ENCODE data around the gene SLC5A6.
A peak's percentile ranks its signal among the peaks of the same experiment; 100 is the strongest.
"Not testable (repeated sequence)": the region's sequence is repeated elsewhere in the genome, so short reads cannot be mapped to it uniquely, and the experiment has no call there.

The SLC5A6 gene

DNA sequence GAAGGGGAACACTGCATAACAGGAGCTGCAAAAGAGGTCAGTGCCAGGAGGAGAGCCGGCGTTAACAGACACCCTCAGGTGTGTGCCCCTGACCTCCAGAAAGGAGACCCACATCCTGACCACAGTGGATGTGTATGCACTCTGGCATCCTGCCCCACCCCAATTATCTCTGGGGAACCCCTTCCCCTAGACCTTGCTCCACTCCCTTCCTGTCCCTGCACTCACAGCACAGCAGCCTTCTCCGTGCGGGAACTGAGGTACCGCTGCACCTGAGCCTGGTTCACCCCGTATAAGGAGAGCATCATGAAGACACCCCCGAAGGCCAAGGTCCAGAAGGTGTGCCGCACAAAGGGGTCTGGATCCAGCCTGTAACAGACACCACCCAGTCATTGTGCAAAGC, 7.5 kb downstream of the SLC5A6 start:
- DNase-seq, result no peak

DNA sequence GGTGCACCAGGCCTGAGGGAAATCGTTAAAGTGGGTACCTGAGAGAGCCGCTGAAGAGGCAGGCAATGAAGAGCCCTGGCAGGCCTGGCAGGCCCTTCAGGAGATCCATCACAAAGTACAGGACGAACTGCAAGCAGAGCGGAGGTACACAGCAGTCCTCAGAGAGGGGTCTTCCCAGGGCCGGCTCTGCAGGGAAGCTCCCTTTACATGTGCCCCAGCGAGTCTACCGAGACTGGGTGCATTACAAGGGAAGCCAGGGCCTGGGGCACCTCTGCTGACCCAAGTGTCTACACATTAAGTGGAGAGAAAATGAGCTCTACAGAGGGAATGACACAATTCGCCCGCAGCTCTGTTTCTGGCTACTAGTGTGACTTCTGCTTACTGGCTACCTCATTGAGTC, 8.3 kb downstream of the SLC5A6 start:
- peak in 1 of 2 donors; percentile 17 for DNase-seq

DNA sequence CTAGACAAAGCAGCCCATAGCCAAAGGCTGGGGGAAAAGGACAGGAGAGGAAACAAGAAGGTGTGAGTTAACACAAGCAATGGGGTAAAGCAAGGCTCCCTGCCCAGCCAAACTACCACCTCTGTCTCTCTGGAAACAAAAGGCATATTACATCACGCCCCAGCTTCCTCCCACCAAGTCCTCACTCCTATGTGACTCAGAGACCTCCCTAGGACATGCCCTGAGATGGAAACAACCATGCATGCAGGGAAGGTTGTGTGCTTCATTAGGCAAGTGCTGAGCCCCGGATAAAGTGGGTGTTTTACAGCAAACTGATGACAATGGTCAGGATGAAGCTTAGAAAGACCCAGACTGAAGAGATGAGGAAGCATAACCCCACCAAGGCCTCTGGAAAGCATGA, 9.2 kb downstream of the SLC5A6 start:
- peak; percentile 88 to 95 for DNase-seq

GRCh38 chr2:27201675-27202074, 10.4 kb downstream of the SLC5A6 start:
- DNase-seq, result no peak

DNA sequence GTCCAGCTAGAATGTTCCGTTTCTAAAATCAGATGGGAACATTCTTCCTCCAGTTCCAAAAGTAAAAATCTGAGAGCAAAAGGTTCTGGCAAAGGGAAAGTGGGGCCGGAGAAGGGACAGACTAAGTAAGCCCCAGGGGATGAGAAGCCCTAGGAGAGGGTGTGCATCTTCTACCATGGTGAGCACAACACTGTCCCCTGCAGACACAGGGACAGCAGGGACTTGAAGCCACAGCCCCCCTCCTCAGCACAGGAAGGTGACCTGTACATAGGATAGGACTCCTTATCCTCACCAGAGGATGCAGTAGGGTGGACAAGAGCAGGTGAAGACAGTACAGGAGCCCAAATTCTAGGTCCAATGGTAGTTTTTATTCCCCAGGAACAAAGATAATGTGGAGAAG, 12.8 kb downstream of the SLC5A6 start:
- no peak for DNase-seq

DNA sequence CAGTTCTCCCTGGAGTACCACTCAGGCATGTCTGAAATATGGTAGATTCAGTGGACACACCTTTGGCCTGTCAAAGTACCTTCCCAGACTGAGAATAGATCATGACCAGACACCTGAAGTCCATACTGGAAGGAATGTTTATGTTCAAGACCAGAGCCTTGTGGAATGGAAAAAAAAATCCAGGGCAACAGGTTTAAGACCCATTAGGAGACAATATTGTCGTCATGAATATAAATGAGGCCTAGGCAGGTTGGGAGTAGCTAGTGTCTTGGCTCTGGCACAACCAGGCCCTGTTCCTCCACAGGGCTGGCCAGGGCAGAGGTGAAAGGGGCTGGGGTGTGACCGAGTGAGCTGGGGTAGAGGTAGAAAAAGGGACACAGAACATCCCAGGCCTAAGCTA, 13.4 kb downstream of the SLC5A6 start:
- DNase-seq, result no peak

GRCh38 chr2:27198068-27198467, 14.0 kb downstream of the SLC5A6 start:
- DNase-seq, result not testable (repeated sequence)

DNA sequence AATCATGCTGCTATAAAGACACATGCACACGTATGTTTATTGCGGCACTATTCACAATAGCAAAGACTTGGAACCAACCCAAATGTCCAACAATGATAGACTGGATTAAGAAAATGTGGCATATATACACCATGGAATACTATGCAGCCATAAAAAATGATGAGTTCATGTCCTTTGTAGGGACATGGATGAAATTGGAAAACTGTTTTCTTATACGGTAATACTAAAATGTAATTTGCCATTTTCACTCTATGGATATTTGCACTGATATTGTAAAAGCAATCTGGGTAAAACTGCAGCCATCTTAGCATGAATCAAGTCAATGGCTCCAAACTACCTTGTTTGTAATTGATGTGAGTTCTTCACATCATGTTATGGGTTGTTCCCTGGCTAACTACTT, 16.3 kb downstream of the SLC5A6 start:
- not testable (repeated sequence) for DNase-seq

GRCh38 chr2:27194538-27195354, 17.3 kb downstream of the SLC5A6 start:
- no peak for DNase-seq

DNA sequence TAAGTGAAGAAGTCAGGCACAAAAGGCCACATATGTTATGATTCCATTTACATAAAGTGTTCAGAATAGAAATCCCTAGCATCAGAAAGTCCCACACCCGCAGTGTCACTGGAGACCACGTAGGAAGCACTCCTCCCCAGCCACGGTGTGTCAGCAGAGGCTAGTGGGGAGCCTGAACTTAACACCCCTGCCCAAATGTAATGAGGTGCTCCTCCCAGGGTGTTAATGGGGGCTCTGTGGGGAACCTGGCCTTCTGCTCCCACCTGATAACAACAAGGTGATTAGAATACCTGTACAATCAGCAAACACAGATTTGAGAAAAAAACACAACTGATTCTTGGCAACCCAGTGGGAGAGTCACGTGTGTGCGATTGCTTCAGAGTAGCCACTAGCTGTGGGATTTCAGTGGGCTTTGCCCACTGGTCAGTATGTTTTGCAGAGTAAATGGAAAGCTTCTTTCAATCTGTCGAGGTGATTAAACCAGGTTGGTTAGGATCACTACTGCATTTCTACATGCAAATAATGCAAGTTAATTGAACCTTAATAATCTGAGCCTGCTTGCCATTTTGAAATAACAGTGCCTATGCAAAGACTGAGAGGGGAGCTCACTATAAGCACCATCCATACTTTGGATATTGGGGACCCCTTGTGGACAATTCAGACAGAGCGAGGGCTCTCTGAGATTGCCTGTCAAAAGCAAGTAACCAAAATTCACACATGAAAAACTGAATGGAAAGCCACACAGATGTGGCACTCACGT, 20.8 kb downstream of the SLC5A6 start:
- peak; percentile 82 to 84 for DNase-seq

- no peak for DNase-seq
These were observed 22.1 kb downstream of the SLC5A6 start for GRCh38 chr2:27189989-27190388.

DNA sequence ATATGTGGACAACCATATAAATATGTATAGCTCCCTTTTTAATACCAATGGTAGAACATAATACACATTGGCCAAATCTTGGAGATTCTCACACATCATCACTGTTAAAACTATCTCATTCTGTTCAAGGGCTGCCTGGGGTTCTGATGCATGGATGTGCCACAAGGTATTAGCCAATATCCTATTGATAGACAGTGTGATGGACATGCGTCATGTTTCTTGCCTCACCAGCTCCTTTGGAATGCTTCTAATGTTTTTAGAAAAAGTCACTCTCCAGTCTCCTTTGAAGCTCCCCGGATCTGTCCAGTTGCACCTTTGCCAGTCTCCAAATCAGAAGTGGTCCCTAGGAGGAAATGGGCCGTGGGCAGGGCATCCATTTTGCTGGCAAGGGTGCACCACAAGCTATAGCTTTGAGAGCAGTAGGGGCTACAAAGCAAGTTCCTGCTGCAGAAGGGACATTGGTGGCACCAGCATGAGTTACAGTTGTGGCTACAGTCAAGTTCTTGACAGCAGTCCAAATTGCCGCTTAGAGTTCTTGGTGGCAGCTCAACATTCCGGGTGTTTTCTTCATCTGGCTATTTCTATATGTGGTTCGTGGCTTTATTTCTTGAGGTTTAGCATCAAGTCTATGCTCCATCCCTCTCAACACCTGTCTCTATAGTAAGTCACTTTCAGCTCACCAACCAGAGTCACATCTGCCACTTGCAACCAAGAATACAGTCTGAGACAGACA, 25.3 kb downstream of the SLC5A6 start:
- no peak for DNase-seq

GRCh38 chr2:27185331-27186026, 26.6 kb downstream of the SLC5A6 start:
- peak; percentile 93 to 95 for DNase-seq

DNA sequence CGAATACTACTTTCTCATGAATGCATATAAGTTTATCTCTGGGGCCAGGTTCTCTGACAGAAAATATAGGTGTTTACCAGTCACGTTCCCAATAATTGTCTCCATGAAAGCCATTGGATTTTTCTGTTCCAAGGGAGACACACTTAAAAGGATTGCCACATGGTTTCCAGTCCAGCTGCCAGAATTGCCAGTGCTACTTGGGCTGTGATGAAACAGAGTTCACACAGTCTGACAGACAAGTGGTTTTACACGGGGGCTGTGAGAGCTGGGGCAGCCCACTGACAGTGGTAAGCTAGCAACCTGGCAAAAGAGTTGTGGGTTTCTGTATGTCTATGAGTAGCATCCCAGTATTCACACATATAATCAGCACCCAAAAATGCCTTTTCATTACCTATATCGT, 28.0 kb downstream of the SLC5A6 start:
- DNase-seq, result peak in 1 of 2 donors; percentile 9

- no peak for DNase-seq
These were observed 29.7 kb downstream of the SLC5A6 start for GRCh38 chr2:27182346-27182745.

DNA sequence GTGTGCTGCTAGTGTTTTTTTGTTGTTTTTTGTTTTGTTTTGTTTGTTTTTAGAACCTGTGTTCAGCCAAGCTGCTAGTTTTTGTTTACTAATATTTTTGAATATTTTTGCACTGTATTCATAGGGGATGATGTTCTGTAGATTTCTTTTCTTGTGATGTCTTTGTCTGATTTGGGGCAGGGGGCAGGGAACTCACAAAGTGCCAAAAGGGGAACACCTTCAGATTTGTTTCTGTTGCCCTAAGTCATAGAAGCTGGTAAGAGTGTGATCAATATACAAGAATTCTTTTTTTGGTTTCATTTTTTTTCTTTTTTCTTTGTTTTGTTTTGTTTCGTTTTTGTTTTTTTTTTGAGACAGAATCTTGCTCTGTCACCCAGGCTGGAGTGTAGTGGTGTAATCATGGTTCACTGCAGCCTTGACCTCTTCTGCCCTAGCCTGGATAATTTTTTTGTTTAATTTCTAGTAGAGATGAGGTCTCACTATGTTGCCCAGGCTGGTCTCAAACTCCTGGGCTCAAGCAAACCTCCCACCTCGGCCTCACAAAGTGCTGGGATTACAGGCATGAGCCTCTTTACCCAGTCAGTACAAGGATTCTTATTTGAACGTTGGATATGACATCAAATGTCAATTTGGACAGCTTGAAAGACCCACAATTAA, 32.6 kb downstream of the SLC5A6 start:
- DNase-seq, result no peak

- DNase-seq, result no peak
These were observed 33.6 kb downstream of the SLC5A6 start for GRCh38 chr2:27178469-27178868.

DNA sequence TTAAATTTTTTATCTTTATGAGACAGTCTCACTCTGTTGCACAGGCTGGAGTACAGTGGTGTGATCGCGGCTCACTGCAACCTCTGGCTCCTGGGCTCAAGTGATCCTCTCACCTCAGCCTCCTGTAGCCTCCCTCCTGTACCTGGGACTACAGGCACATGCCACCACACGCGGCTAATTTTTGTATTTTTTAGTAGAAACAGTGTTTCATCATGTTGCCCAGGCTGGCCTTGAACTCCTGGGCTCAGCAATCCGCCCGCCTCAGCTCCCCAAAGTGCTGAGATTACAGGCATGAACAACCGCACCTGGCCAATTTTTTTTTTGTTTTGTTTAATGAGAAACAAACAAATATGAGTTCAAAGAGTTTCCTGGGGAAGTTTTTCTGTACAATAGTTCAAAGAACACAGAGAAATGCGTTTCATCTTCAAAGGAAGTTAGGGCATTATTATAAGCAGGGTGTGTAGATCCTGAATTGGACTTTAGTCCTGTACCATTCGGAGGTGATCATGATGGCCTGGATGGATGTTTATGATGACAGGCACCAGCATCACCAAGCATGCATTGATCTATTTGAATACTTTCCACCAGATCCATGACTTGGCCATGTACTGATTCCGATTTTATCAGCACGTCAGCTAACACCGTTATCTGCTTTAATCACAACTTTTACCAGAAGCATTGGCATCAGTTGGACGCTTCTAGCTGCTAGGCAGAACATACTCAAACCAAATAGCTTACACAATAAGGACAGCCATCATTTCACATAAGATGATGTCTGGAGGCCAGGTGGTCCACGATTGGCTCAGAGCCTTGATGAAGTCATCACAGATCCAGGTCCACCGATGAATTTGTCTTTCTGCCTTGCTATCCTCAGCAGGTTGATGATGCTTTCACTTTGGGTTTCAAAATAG, 34.4 kb downstream of the SLC5A6 start:
- no peak for DNase-seq

DNA sequence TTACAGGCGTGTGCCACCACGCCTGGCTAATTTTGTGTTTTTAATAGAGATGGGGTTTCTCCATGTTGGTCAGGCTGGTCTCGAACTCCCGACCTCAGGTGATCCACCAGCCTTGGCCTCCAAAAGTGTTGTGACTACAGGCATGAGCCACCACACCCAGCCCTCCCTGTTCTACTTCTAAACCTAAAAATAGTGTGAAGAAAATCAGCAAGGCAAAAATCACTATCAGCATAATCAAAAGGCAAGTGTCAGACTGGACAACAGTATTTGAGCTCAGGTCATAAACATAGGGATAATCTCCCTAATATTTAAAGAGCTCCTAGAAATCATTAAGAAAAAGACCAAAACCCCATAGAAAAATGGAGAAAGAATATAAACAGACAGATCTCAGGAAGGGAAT, 36.3 kb downstream of the SLC5A6 start:
- DNase-seq, result not testable (repeated sequence)

DNA sequence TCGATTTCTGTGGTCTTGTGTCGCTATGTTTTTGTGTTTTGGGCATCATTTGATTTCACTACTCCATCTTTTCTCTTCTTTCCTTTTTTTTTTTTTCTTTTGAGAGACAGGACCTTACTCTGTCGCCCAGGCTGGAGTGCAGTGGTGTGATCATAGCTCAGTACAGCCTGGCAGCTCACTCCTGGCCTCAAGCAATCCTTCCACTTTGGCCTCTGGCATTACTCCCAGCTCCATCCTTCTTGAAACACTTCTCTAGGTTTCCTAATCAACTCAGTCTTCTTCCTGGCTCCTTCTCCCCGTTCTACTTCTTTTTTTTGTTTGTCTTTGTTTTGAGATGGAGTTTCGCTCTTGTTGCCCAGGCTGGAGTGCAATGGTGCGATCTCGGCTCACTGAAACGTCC, 36.7 kb downstream of the SLC5A6 start:
- DNase-seq, result no peak

DNA sequence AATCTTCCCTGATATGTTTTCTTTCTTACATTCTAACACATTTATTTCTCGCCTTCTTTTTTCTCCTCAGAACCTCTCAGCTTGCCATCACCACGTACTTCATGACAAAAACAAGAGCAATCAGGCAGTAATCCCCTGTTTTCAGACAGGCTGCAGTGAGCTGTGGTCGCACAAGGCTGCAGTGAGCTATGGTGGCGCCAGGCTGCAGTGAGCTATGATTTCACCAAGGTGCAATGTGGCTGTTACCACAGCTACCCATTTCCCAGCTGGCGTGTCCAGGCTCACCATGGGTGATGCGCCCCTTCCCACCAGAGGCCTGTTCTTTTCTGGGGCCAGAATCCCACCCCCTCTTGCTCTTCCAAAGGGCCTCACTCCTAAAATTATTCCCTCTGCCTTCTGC, 37.4 kb downstream of the SLC5A6 start:
- no peak for DNase-seq
